LNCAP (cell line): Measurements from ENCODE around the gene LAMP5.

Source experiments
- TF ChIP-seq, protein P1 (sequence below): fragments of 450-650 bp; IDR thresholded peaks from 2 replicates; pipeline ENCODE4 v1.5.1; 2017; ENCODE audit warnings: mild to moderate bottlenecking

LAMP5 gene, protein sequence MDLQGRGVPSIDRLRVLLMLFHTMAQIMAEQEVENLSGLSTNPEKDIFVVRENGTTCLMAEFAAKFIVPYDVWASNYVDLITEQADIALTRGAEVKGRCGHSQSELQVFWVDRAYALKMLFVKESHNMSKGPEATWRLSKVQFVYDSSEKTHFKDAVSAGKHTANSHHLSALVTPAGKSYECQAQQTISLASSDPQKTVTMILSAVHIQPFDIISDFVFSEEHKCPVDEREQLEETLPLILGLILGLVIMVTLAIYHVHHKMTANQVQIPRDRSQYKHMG

GRCh38 chr20:9514461-9515213, at the start of gene LAMP5:
Gene LAMP5 (plus strand): TSS chr20:9514590. CDS start chr20:9514853, 263 bp downstream.
- TF ChIP-seq, protein P1, sequence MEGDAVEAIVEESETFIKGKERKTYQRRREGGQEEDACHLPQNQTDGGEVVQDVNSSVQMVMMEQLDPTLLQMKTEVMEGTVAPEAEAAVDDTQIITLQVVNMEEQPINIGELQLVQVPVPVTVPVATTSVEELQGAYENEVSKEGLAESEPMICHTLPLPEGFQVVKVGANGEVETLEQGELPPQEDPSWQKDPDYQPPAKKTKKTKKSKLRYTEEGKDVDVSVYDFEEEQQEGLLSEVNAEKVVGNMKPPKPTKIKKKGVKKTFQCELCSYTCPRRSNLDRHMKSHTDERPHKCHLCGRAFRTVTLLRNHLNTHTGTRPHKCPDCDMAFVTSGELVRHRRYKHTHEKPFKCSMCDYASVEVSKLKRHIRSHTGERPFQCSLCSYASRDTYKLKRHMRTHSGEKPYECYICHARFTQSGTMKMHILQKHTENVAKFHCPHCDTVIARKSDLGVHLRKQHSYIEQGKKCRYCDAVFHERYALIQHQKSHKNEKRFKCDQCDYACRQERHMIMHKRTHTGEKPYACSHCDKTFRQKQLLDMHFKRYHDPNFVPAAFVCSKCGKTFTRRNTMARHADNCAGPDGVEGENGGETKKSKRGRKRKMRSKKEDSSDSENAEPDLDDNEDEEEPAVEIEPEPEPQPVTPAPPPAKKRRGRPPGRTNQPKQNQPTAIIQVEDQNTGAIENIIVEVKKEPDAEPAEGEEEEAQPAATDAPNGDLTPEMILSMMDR: no peak

DNA sequence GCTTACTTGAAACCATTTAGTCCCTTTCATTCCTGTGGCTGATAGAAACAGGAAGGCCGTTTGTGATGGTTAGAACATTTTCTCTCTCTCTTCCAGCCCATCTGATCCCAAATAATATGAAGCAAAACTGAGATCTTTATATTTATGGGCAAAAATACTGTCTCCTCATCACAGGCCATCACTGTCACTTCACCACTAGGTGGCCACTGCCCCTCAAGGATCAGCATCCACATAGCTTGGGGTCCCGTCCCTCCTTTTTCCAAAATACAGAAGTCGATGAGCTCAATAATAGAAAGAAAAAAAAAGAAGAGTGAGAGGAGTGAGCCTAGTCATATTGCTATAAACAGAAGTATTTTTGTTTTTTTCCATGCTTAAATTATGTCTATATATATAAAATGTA, 46.4 kb upstream of the LAMP5 start:
- TF ChIP-seq, protein P1: peak; percentile 62

- TF ChIP-seq, protein P1: no peak
Observed at GRCh38 chr20:9474835-9475415, 39.5 kb upstream of the LAMP5 start.

- TF ChIP-seq, protein P1: no peak
Observed at GRCh38 chr20:9475456-9475855, 38.9 kb upstream of the LAMP5 start.

GRCh38 chr20:9476174-9476573, 38.2 kb upstream of the LAMP5 start:
- TF ChIP-seq, protein P1: no peak

DNA sequence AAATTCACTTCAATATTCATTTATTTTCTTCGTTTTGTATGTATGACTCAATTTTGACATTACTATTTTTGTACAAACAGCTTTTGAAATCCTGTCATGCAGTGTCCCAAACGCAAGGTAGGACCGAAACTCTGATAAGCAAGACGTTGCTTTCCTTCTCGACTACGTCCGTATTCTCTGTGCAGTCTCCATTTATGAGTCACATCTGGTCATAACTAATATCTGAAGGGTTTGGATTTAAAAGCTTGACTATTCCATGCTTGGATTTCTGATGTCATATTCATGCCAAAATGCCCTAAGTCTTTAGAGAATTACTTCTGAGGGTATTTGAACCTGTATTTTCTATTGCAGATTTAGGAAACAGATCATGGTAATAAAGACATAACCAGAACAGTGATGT, 37.8 kb upstream of the LAMP5 start:
- TF ChIP-seq, protein P1: no peak

GRCh38 chr20:9478771-9479170, 35.6 kb upstream of the LAMP5 start:
- TF ChIP-seq, protein P1: no peak
